GM12872 (cell line): ENCODE results near the gene EMILIN3.

Experiments
- CTCF ChIP-seq: IDR thresholded peaks from 3 replicates; pipeline ENCODE4 v1.5.1; 2011; ENCODE audit warnings: low read depth, mild to moderate bottlenecking, low read length, moderate library complexity; ENCODE audit not compliant: insufficient read depth

EMILIN3 gene

GRCh38 chr20:41342474-41343464 is 23.8 kb downstream of the EMILIN3 start:
- TF ChIP-seq CTCF, result no peak

GRCh38 chr20:41340327-41341055 is 26.1 kb downstream of the EMILIN3 start, which contains the start of gene LPIN3:
TSS of gene LPIN3 (plus strand) at chr20:41340821. CDS start at chr20:41345804, 4,983 bp downstream.
- TF ChIP-seq CTCF, result no peak

- peak; percentile 92 for TF ChIP-seq CTCF
Measured at GRCh38 chr20:41339957-41340326, 26.7 kb downstream of the EMILIN3 start.

- TF ChIP-seq CTCF, result no peak
Measured at GRCh38 chr20:41336711-41337492, 29.7 kb downstream of the EMILIN3 start.

GRCh38 chr20:41335591-41335990 is 31.0 kb downstream of the EMILIN3 start:
- TF ChIP-seq CTCF, result no peak

GRCh38 chr20:41334443-41335421 is 31.9 kb downstream of the EMILIN3 start:
- no peak for TF ChIP-seq CTCF
